CD4-positive, alpha-beta T cell treated with Interferon alpha-2 for 1 hour (primary cell): Measurements from ENCODE around the gene GDPD5.

Experiments used
- DNase-seq, 2 donors: peaks; one replicate each; pipeline ENCODE4 v3.0.0-alpha.2; 2020 to 2022

The GDPD5 gene

GRCh38 chr11:75441804-75442132, 84.0 kb downstream of the GDPD5 start:
- DNase-seq: no peak

- no peak for DNase-seq
Observed at GRCh38 chr11:75440960-75441803, 84.6 kb downstream of the GDPD5 start.

- no peak for DNase-seq
Observed at GRCh38 chr11:75439495-75440120, 86.1 kb downstream of the GDPD5 start.

GRCh38 chr11:75439026-75439425, 86.7 kb downstream of the GDPD5 start:
- no peak for DNase-seq

- no peak for DNase-seq
Observed at GRCh38 chr11:75437966-75438659, 87.6 kb downstream of the GDPD5 start.

- no peak for DNase-seq
Observed at GRCh38 chr11:75436806-75437205, 88.9 kb downstream of the GDPD5 start.

- DNase-seq: no peak
Observed at GRCh38 chr11:75435571-75435925, 90.2 kb downstream of the GDPD5 start.

- DNase-seq: no peak
Observed at GRCh38 chr11:75434886-75435570, 90.7 kb downstream of the GDPD5 start.

GRCh38 chr11:75434051-75434450, 91.7 kb downstream of the GDPD5 start:
- DNase-seq: no peak

- DNase-seq: no peak
Observed at GRCh38 chr11:75433443-75433842, 92.3 kb downstream of the GDPD5 start.

GRCh38 chr11:75432911-75433321, 92.8 kb downstream of the GDPD5 start, which contains the start of gene KLHL35:
KLHL35 (minus strand) TSS chr11:75433203; CDS start chr11:75430629, 2,574 bp downstream.
- DNase-seq: no peak

GRCh38 chr11:75431533-75432525, 93.9 kb downstream of the GDPD5 start:
- no peak for DNase-seq

GRCh38 chr11:75430714-75431532, 94.8 kb downstream of the GDPD5 start:
- DNase-seq: no peak

- peak; percentile 36 to 71 for DNase-seq
Observed at GRCh38 chr11:75429902-75430713, 95.6 kb downstream of the GDPD5 start.

GRCh38 chr11:75429641-75429901, 96.2 kb downstream of the GDPD5 start:
- DNase-seq: no peak

GRCh38 chr11:75428989-75429640, 96.6 kb downstream of the GDPD5 start:
- DNase-seq: no peak

- DNase-seq: peak; percentile 76 to 83
Observed at GRCh38 chr11:75428281-75428724, 97.4 kb downstream of the GDPD5 start.

- no peak for DNase-seq
Observed at GRCh38 chr11:75427181-75427580, 98.6 kb downstream of the GDPD5 start.

- DNase-seq: no peak
Observed at GRCh38 chr11:75426720-75427086, 99.0 kb downstream of the GDPD5 start.

- no peak for DNase-seq
Observed at GRCh38 chr11:75425422-75425821, 100.3 kb downstream of the GDPD5 start.
